WTC11 (cell line): Measurements from ENCODE around the gene RSPRY1. TPM values are rescaled to one million over a fixed set of nuclear protein-coding genes. Genes with fewer than 3 reads are reported as not detected.

Experiments
- ATAC-seq: fragments of 200-7000 bp; cut with Tn5 transposase; 2 replicates; pipeline ENCODE4 v1.10.0; 2021; ENCODE audit warnings: mild to moderate bottlenecking, moderate library complexity
- CTCF ChIA-PET: fragments of 300-600 bp; sonication (Branson Sonifier 250); formaldehyde crosslinking; loops from one replicate; lab custom pipeline; 2021; ENCODE audit warnings: antibody characterized with exemption; lab: Charles Lee
- POLR2A ChIA-PET: fragments of 350-600 bp; sonication (Branson Sonifier 250); formaldehyde crosslinking; loops from one replicate; lab custom pipeline; 2021; ENCODE audit warnings: antibody characterized with exemption; lab: Charles Lee
- DNase-seq: peaks from one replicate; pipeline ENCODE4 v3.0.0; 2021; ENCODE audit warnings: low spot score
- H3K27ac Mint-ChIP-seq: 2 replicates; pipeline ENCODE4 v1.8.0; 2021; ENCODE audit warnings: mixed read lengths
- H3K27me3 Mint-ChIP-seq: 2 replicates; pipeline ENCODE4 v1.8.0; 2021; ENCODE audit warnings: low read depth, mild to moderate bottlenecking, moderate library complexity, mixed read lengths
- H3K36me3 Mint-ChIP-seq: 2 replicates; pipeline ENCODE4 v1.8.0; 2021; ENCODE audit warnings: mixed read lengths
- H3K4me1 Mint-ChIP-seq: 2 replicates; pipeline ENCODE4 v1.8.0; 2022; ENCODE audit warnings: mixed read lengths
- H3K4me3 Mint-ChIP-seq: 2 replicates; pipeline ENCODE4 v1.8.0; 2021; ENCODE audit warnings: mild to moderate bottlenecking, moderate library complexity, mixed read lengths
- H3K9me3 Mint-ChIP-seq: 2 replicates; pipeline ENCODE4 v1.8.0; 2021; ENCODE audit warnings: mixed read lengths
- ATF3 ChIP-seq: sonication (generic); formaldehyde crosslinking; conservative IDR thresholded peaks from 2 replicates; pipeline ENCODE4 v1.8.1; 2022; ENCODE audit warnings: mild to moderate bottlenecking, missing genetic modification reagents
- CBFB ChIP-seq: sonication (generic); formaldehyde crosslinking; IDR thresholded peaks from 2 replicates; pipeline ENCODE4 v1.8.1; 2022; ENCODE audit warnings: mild to moderate bottlenecking, low read depth, missing genetic modification reagents
- CDX4 ChIP-seq: fragments of 250-450 bp; sonication (Bioruptor Pico); IDR thresholded peaks from 2 replicates; pipeline ENCODE4 v1.9.0; 2021; ENCODE audit warnings: moderate library complexity, mild to moderate bottlenecking, inconsistent platforms, borderline replicate concordance
- CREM ChIP-seq: sonication (generic); formaldehyde crosslinking; IDR thresholded peaks from 2 replicates; pipeline ENCODE4 v1.8.1; 2022; ENCODE audit warnings: mild to moderate bottlenecking, missing genetic modification reagents, moderate library complexity
- CTCF ChIP-seq: fragments of 200-600 bp; IDR thresholded peaks from 2 replicates; pipeline ENCODE4 v1.8.0; 2022; ENCODE audit warnings: antibody characterized with exemption
- ERG ChIP-seq: fragments of 250-450 bp; sonication (Bioruptor Pico); IDR thresholded peaks from 2 replicates; pipeline ENCODE4 v1.8.0; 2021; ENCODE audit warnings: mild to moderate bottlenecking
- ESRRA ChIP-seq: sonication (generic); formaldehyde crosslinking; IDR thresholded peaks from 2 replicates; pipeline ENCODE4 v1.8.1; 2022; ENCODE audit warnings: mild to moderate bottlenecking, missing genetic modification reagents, borderline replicate concordance
- FOXP4 ChIP-seq: sonication (generic); formaldehyde crosslinking; IDR thresholded peaks from 2 replicates; pipeline ENCODE4 v1.8.0; 2022; ENCODE audit warnings: mild to moderate bottlenecking, missing genetic modification reagents
- IRF2 ChIP-seq: sonication (generic); formaldehyde crosslinking; IDR thresholded peaks from 2 replicates; pipeline ENCODE4 v1.8.0; 2022; ENCODE audit warnings: low read depth, missing genetic modification reagents, borderline replicate concordance
- MAX ChIP-seq: sonication (generic); formaldehyde crosslinking; IDR thresholded peaks from 2 replicates; pipeline ENCODE4 v1.8.0; 2022; ENCODE audit warnings: mild to moderate bottlenecking, missing genetic modification reagents
- NFE2L1 ChIP-seq: sonication (generic); formaldehyde crosslinking; IDR thresholded peaks from 2 replicates; pipeline ENCODE4 v1.8.1; 2023; ENCODE audit warnings: missing genetic modification reagents
- OVOL2 ChIP-seq: fragments of 250-450 bp; sonication (Bioruptor Pico); IDR thresholded peaks from 2 replicates; pipeline ENCODE4 v1.9.0; 2021; ENCODE audit warnings: mild to moderate bottlenecking, borderline replicate concordance
- PREB ChIP-seq: sonication (generic); formaldehyde crosslinking; IDR thresholded peaks from 2 replicates; pipeline ENCODE4 v1.8.1; 2022; ENCODE audit warnings: mild to moderate bottlenecking, missing genetic modification reagents, moderate library complexity, borderline replicate concordance
- PRRX2 ChIP-seq: fragments of 250-450 bp; sonication (Bioruptor Pico); IDR thresholded peaks from 2 replicates; pipeline ENCODE4 v1.8.0; 2021; ENCODE audit warnings: mild to moderate bottlenecking
- SOX15 ChIP-seq: fragments of 250-450 bp; sonication (Bioruptor Pico); IDR thresholded peaks from 2 replicates; pipeline ENCODE4 v1.9.0; 2021; ENCODE audit warnings: mild to moderate bottlenecking
- SP1 ChIP-seq: sonication (generic); formaldehyde crosslinking; conservative IDR thresholded peaks from 2 replicates; pipeline ENCODE4 v1.8.1; 2022; ENCODE audit warnings: missing genetic modification reagents
- STAT6 ChIP-seq: sonication (generic); formaldehyde crosslinking; conservative IDR thresholded peaks from 2 replicates; pipeline ENCODE4 v1.8.1; 2023; ENCODE audit warnings: mild to moderate bottlenecking, low read depth, missing genetic modification reagents, moderate library complexity
- TEAD4 ChIP-seq: sonication (generic); formaldehyde crosslinking; IDR thresholded peaks from 2 replicates; pipeline ENCODE4 v1.8.0; 2022; ENCODE audit warnings: mild to moderate bottlenecking, missing genetic modification reagents
- USF2 ChIP-seq: sonication (generic); formaldehyde crosslinking; IDR thresholded peaks from 2 replicates; pipeline ENCODE4 v1.8.1; 2023; ENCODE audit warnings: mild to moderate bottlenecking, missing genetic modification reagents, moderate library complexity
- ZBTB21 ChIP-seq: sonication (generic); formaldehyde crosslinking; IDR thresholded peaks from 2 replicates; pipeline ENCODE4 v1.8.1; 2023; ENCODE audit warnings: mild to moderate bottlenecking, missing genetic modification reagents, borderline replicate concordance
- ZNF138 ChIP-seq: sonication (generic); formaldehyde crosslinking; conservative IDR thresholded peaks from 2 replicates; pipeline ENCODE4 v1.8.1; 2022; ENCODE audit warnings: mild to moderate bottlenecking, moderate library complexity, missing genetic modification reagents
- ZNF219 ChIP-seq: sonication (generic); formaldehyde crosslinking; IDR thresholded peaks from 2 replicates; pipeline ENCODE4 v1.8.0; 2023; ENCODE audit warnings: missing genetic modification reagents, mild to moderate bottlenecking, borderline replicate concordance
- ZNF671 ChIP-seq: fragments of 250-450 bp; sonication (Bioruptor Pico); IDR thresholded peaks from 2 replicates; pipeline ENCODE4 v1.8.0; 2021; ENCODE audit warnings: mild to moderate bottlenecking
- total RNA-seq: library from RNA; stranded (reverse); gene quantifications from 3 replicates; pipeline ENCODE4 v1.2.3, GENCODE V29; 2021

The RSPRY1 gene
- total RNA-seq, 1 experiment from 2014 or later = 26.8 TPM

GRCh38 chr16:57190136-57190535 lies 4.0 kb downstream of the RSPRY1 start:
- Mint-ChIP-seq H3K4me3 (no peak overlapping the region), H3K27me3 (no peaks in the 10 kb centered on the region; the same call in 1 of the 2 replicates), H3K9me3 (no peaks in the 10 kb centered on the region), H3K36me3 (no peaks in the 10 kb centered on the region), H3K27ac (peak overlapping the region; percentile 41), H3K4me1 (peaks cover 18% of the 10 kb centered on the region)
- no peak for DNase-seq
- ChIA-PET POLR2A (no interaction called here), CTCF (no interaction called here)
- ATAC-seq = no peak
- TF ChIP-seq ATF3 (no peak), ZNF671 (CRISPR knock-in tag) (no peak), FOXP4 (CRISPR knock-in tag) (no peak), CBFB (CRISPR knock-in tag) (no peak), IRF2 (CRISPR knock-in tag) (no peak), ZNF138 (CRISPR knock-in tag) (no peak), PREB (CRISPR knock-in tag) (no peak), ZNF219 (CRISPR knock-in tag) (no peak), ERG (no peak)

- H3K36me3 Mint-ChIP-seq = no peaks in the 10 kb centered on the region
- peak overlapping the region; percentile 14; the same call in 1 of the 2 replicates for H3K27ac Mint-ChIP-seq
- DNase-seq (no peak), ATAC-seq (no peak)
- no peak overlapping the region for H3K4me3 Mint-ChIP-seq
- peaks cover 18% of the 10 kb centered on the region for H3K4me1 Mint-ChIP-seq
- POLR2A ChIA-PET = no interaction called here
- CTCF ChIA-PET = no interaction called here
- no peaks in the 10 kb centered on the region for H3K9me3 Mint-ChIP-seq
- H3K27me3 Mint-ChIP-seq = no peaks in the 10 kb centered on the region; the same call in 1 of the 2 replicates
- TF ChIP-seq TEAD4 = no peak
- TF ChIP-seq NFE2L1 (CRISPR knock-in tag) = no peak
- TF ChIP-seq OVOL2 (CRISPR knock-in tag) = no peak
- no peak for TF ChIP-seq CREM (CRISPR knock-in tag)
- TF ChIP-seq SP1 (CRISPR knock-in tag) = no peak
- TF ChIP-seq PRRX2 (CRISPR knock-in tag) = no peak
- TF ChIP-seq MAX = no peak
- no peak for TF ChIP-seq IRF2 (CRISPR knock-in tag)
- TF ChIP-seq SOX15 (CRISPR knock-in tag) = no peak
- no peak for TF ChIP-seq ZBTB21 (CRISPR knock-in tag)
- TF ChIP-seq CTCF = no peak
- TF ChIP-seq ESRRA = no peak
- TF ChIP-seq CDX4 (CRISPR knock-in tag) = no peak
- TF ChIP-seq USF2 (CRISPR knock-in tag) = no peak
- TF ChIP-seq STAT6 (CRISPR knock-in tag) = no peak
Measured at GRCh38 chr16:57191056-57191571, 5.0 kb downstream of the RSPRY1 start.
